ENCODE measurements around the gene MRPS23. TPM values are rescaled to one million over a fixed set of nuclear protein-coding genes. Genes with fewer than 3 reads are reported as not detected.

MRPS23 gene
- total and polyA plus RNA-seq, 10 donors, result 7.3 to 29.2 (median 23.3) TPM

DNA sequence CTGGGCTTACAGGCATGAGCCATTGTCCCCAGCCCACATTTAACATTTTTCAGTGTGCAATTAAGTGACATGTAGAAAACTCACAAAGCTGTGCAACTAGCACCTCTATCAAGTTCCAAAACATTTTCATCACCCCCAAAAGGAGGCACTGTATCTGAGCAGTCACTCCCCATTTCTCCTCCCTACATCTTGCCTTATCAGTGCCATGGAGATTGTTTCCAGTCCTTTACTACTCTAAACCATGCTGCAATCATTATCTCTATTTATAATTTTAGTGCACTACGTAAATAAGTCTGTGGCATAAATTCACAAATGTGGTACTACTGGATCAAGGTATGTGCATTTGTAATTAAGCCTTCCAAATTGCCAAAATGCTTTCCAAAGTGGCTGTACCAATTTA, 7.6 kb downstream of the MRPS23 start:
- H3K27me3 ChIP-seq (replicated peaks in 1 of 7), result no peaks in the 10 kb centered on the region
- H3K4me3 ChIP-seq, result no peak overlapping the region
- no peak overlapping the region for H3K27ac ChIP-seq
- no peak for DNase-seq
- peaks cover 0 to 92% (median 40%) of the 10 kb centered on the region in 6 donors for H3K36me3 ChIP-seq
- TF ChIP-seq, protein P1, sequence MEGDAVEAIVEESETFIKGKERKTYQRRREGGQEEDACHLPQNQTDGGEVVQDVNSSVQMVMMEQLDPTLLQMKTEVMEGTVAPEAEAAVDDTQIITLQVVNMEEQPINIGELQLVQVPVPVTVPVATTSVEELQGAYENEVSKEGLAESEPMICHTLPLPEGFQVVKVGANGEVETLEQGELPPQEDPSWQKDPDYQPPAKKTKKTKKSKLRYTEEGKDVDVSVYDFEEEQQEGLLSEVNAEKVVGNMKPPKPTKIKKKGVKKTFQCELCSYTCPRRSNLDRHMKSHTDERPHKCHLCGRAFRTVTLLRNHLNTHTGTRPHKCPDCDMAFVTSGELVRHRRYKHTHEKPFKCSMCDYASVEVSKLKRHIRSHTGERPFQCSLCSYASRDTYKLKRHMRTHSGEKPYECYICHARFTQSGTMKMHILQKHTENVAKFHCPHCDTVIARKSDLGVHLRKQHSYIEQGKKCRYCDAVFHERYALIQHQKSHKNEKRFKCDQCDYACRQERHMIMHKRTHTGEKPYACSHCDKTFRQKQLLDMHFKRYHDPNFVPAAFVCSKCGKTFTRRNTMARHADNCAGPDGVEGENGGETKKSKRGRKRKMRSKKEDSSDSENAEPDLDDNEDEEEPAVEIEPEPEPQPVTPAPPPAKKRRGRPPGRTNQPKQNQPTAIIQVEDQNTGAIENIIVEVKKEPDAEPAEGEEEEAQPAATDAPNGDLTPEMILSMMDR (IDR thresholded peaks at IDR 0.05 in 8 of 11, conservative IDR thresholded peaks at IDR 0.05 in 3 of 11), result no peak
- TF ChIP-seq POLR2AphosphoS5 (IDR thresholded peaks at IDR 0.05), result no peak
- TF ChIP-seq POLR2A (IDR thresholded peaks at IDR 0.05), result no peak
- H3K4me1 ChIP-seq, result peaks cover 0 to 12% (median 1%) of the 10 kb centered on the region in 6 donors
- intact Hi-C loops (cut with DNase I; ENCODE audit: low total_unique reads), result no loop called here
- 81 to 96% (median 93%) methylated on average over 1 of the region's 1 CpG for WGBS, 5 donors
- no peaks in the 10 kb centered on the region for H3K9me3 ChIP-seq

DNA sequence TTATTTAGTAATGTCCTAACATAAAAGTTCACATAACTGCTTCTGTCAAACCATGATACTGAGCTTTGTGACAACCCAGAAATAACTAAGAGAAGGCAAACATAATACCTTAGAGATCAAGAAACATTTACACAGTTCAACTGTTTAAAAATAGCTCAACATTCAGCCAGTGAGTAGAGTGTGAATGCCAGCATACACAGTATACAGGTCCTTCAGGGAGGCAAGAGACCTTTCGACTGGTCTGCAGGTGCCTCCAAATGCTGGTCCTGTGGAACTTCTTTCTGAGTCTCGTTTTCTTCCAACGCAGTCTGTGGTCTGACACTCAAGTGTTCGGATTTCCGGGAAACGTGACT, 10.3 kb downstream of the MRPS23 start:
- WGBS, 5 donors, result 94 to 100% (median 95%) methylated on average over 6 of the region's 6 CpGs
- Histone ChIP-seq H3K27ac (no peak overlapping the region), H3K4me3 (no peak overlapping the region), H3K9me3 (no peaks in the 10 kb centered on the region), H3K36me3 (peaks cover 0 to 69% (median 31%) of the 10 kb centered on the region in 6 donors), H3K4me1 (no peaks in the 10 kb centered on the region), H3K27me3 (replicated peaks in 1 of 7) (no peaks in the 10 kb centered on the region)
- DNase-seq, result no peak
- TF ChIP-seq POLR2A (IDR thresholded peaks at IDR 0.05), result no peak
- intact Hi-C loops (cut with DNase I; ENCODE audit: low total_unique reads), result loop anchor here (10.0 kb wide), 1 partner anchor 705 kb away; no protein-coding TSS in a partner anchor

DNA sequence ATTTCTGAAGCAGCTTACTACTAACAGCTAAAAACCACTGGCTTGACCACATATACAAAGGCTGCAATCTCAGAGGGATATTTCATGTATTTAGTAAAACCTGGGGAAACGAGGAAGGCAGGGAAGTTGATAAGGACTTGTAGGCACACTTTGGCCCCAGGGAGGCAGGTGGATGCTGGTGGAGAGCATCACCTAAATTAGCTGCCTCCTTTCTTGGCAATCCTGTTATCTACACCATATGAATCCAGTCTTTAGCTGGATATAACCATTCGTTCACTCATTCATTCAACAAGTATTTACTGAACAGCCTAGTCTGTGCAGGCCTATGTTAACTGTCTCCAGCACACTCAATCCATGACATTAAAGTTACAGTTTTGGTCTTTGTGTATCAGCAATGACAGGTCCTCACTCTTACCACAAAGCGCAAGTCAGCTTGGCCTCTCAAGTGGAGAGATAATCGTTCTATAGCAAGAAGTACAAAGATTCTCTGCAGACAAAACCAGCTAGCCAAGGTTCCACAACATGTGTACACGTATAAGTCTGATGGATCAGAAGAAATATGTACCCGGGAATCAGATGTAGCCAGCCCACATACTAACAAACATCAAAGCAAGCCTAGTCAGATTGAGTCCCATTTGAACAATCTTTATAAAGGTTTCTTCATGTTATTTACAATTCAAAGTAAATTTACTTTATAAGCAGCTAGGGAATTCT, 10.8 kb downstream of the MRPS23 start:
- Histone ChIP-seq H3K4me1 (no peaks in the 10 kb centered on the region), H3K27me3 (replicated peaks in 1 of 7) (no peaks in the 10 kb centered on the region), H3K9me3 (no peaks in the 10 kb centered on the region), H3K27ac (no peak overlapping the region), H3K36me3 (peaks cover 0 to 66% (median 31%) of the 10 kb centered on the region in 6 donors), H3K4me3 (no peak overlapping the region)
- no peak for DNase-seq
- TF ChIP-seq POLR2A (IDR thresholded peaks at IDR 0.05), result no peak
- TF ChIP-seq, protein P1 (IDR thresholded peaks at IDR 0.05 in 8 of 11, conservative IDR thresholded peaks at IDR 0.05 in 3 of 11), result no peak
- no peak for TF ChIP-seq POLR2AphosphoS5 (IDR thresholded peaks at IDR 0.05)
- intact Hi-C loops (cut with DNase I; ENCODE audit: low total_unique reads), result loop anchor here (10.0 kb wide), 1 partner anchor 704 kb away; no protein-coding TSS in a partner anchor
- 70 to 82% (median 75%) methylated on average over 6 of the region's 6 CpGs for WGBS, 5 donors

DNA sequence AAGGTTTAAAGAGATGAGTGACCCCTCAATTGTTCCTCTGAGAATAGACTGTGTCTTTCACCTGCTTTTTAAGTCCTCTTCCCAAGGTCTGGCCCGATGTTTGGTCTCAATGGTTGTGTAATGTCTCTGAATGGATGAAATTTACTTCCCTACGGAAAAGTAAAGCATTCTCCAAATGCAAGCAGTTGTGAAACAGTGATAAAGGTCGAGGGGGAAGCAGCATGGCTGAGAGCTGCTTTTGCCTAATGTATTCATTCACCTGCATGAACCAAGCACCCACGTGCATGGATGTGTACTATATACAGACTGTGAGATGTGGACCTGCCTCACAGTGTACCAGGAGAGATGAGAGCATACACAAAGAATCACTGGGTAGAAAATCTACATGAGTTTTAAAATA, 11.4 kb downstream of the MRPS23 start:
- WGBS, 5 donors, result 74 to 86% (median 76%) methylated on average over 4 of the region's 4 CpGs
- intact Hi-C loops (cut with DNase I; ENCODE audit: low total_unique reads), result loop anchor here (10.0 kb wide), 1 partner anchor 704 kb away; no protein-coding TSS in a partner anchor
- Histone ChIP-seq H3K27ac (no peak overlapping the region), H3K4me3 (no peak overlapping the region), H3K36me3 (peaks cover 0 to 61% (median 31%) of the 10 kb centered on the region in 6 donors), H3K9me3 (no peaks in the 10 kb centered on the region), H3K27me3 (replicated peaks in 1 of 7) (no peaks in the 10 kb centered on the region), H3K4me1 (peaks cover 0 to 2% (median 0%) of the 10 kb centered on the region in 6 donors)
- no peak for TF ChIP-seq POLR2AphosphoS5 (IDR thresholded peaks at IDR 0.05)
- no peak for TF ChIP-seq POLR2A (IDR thresholded peaks at IDR 0.05)
- TF ChIP-seq, protein P1 (IDR thresholded peaks at IDR 0.05 in 8 of 11, conservative IDR thresholded peaks at IDR 0.05 in 3 of 11), result no peak
- no peak for DNase-seq
